Ramos (cell line): Measurements from ENCODE around the gene IER2.

Experiments used
- in situ Hi-C: fragments of 300-500 bp; cut with MboI; formaldehyde crosslinking; loops from one replicate; pipeline ENCODE4 v1.14.3; 2022; ENCODE audit warnings: low sequenced_read_pairs; ENCODE audit not compliant: unreplicated experiment

Gene IER2

DNA sequence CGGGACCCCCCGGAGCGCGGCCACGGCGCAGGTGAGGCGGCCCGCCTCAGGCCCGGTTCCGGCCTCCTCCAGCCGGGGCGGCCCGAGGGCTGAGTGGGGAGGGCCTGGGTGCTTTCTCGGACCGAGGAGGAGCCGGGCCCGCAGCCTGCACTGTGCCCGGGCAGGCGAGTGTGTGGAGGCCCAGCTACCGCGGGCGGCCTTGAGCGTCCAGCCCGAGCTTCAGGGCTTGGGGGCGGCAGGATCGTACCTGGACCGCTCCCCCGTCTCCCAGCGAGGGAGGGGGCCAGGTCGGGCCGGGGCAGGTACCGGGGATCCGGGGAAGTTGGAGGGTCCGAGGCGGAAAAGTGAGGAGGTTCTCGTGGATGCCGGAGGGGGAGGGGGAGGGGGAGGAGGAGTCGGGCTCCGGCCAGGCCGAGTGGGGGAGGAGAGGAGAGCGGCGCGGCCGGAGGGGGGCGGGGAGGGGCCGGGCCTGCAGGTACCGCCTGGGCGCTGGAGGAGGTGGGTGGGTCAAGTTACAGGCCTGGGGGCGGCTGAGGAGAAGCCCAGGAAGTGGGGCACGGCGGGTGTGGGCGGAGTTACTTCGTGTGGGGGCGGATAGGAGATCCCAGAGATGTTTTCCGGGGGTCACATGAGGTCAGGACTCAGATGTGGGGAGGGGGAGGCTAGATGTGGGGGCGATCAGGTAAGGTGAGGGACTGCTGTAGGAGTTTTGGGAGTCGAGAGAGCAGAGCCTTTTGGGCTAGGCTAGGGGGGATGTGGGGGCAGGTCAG, 31.6 kb upstream of the IER2 start:
- in situ Hi-C loops, result no loop called here

DNA sequence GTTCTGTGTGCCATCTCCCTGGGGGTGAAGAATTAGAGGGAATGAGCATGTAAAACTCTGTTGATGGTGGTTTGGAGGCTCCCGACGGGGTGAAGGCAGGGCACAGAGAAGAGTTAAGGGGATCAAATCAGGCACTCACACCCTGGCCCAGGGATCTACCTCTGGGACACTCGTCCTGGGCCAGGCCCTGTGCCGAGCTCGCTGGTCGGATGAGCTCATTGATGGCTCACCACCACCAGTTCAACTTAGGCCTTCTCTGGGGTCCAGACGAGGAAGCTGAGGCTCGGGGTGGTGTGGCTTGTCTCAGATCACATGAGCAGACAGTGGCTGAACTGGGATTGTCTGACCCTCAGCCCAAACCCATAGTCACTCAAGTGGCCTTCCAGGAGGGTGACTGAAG, 30.6 kb upstream of the IER2 start:
- in situ Hi-C loops, result no loop called here

- in situ Hi-C loops, result no loop called here
These were observed 30.2 kb upstream of the IER2 start for GRCh38 chr19:13120031-13120430.

DNA sequence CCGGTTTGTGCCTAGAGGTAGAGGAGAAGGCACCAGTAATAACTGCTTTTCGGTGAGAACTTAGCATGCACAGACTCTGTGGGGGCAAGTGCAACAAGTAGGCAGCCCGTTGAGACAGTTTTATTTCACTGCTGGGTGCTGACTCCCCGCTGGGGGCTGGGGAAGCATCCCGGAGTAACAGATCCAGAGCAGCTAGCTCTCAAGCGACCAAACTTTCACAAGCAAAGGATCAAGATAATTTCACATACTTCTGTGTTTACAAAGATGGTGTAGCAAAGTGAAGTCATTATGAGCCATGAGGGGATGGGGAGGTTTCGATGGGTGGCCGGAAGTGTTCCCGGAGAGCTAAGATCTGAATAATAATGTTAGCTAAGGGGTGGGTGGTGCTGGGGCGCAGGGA, 29.4 kb upstream of the IER2 start:
- in situ Hi-C loops, result no loop called here

DNA sequence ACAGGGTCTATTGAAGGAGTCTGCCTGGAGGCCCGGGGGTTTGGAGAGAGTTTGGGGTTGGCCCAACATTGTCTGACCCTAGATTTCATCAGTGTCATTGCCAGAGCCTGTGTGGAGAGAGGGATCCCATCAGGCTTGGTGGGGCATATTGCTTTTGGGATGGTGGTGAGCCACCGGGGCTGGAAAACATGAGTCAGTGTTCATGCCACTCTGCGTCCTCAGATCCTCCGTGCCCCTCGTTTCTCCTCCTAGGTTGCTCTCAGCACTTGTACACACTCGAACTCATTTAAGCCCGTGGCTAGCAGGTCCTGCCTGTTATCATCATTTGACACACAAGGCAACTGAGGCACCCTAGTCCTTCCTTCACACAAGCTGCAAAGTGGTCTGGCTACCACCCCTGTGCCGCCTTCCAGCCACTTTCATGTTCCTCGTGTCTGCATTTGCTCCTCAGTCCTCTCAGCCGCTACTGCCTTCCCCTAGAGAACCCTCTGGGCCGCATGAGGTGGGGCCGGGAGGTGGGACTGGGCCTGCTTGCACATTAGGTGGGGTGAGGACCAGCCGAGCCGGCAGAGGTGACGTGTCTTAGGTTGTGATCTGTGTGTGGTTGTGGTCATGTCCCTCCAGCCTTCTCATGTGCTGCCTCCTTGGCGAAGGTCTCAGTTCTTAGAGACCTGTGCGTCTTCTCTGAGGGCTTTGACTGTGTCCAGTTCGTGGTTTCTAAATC, 28.5 kb upstream of the IER2 start:
- in situ Hi-C loops, result no loop called here

GRCh38 chr19:13122275-13122878, 27.8 kb upstream of the IER2 start:
- in situ Hi-C loops, result no loop called here

- in situ Hi-C loops, result no loop called here
These were observed 26.9 kb upstream of the IER2 start for GRCh38 chr19:13122980-13123957.

DNA sequence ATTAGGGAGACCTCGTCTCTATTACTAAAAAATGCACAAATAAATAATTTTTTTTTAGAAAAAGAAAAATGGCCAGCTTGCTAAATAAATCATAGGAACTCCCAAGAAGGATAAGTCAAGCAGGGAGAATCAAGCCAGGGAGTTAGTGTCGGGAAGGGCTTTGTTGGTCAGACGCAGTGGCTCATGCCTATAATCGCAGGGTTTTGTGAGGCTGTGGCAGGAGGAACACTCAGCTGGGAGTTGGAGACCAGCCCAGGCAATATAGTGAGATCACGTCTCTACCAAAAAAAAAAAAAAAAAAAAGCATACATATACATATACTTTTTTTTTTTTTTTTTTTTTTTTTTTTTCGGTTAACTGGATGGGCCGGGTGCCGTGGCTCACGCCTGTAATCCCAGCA, 23.2 kb upstream of the IER2 start:
- in situ Hi-C loops, result no loop called here

DNA sequence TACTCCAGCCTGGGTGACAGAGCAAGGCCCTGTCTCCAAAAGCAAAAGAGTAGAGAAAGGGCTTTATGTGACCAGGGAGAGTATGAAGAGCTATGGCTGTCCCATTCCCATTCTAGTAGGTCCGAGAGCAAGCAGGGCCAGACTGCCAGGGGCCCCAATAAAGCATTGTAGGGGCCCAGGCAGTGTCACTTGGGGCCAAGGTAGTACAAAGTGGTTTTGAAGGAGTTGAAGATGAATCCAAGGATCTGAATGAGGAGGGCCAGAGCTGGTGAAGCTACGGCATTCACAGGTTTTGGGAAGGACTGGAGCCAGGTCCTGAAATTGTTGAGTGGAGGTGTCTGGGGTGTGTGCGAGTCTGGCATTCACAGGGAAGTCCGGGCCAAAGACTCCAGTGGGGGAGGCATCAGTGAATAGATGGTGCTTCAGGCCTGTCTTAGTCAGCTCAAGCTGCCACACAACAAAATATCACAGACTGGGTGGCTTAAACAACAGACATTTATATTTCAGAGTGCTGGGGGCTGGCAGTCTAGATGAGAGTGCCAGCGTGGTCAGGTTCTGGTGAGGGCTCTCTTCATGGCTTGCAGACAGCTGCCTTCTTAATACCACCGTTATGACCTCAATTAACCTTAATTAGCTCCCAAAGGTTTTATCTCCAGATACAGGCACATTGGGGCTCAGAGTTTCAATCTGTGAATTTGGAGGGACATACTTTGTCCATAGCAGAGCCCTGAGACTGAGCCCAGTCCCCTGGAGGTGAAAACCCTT, 22.2 kb upstream of the IER2 start:
- in situ Hi-C loops, result no loop called here

- in situ Hi-C loops, result no loop called here
These were observed 21.6 kb upstream of the IER2 start for GRCh38 chr19:13128583-13128982.

GRCh38 chr19:13129384-13129783, 20.8 kb upstream of the IER2 start:
- in situ Hi-C loops, result no loop called here

- in situ Hi-C loops, result no loop called here
These were observed 19.2 kb upstream of the IER2 start for GRCh38 chr19:13130886-13131490.

DNA sequence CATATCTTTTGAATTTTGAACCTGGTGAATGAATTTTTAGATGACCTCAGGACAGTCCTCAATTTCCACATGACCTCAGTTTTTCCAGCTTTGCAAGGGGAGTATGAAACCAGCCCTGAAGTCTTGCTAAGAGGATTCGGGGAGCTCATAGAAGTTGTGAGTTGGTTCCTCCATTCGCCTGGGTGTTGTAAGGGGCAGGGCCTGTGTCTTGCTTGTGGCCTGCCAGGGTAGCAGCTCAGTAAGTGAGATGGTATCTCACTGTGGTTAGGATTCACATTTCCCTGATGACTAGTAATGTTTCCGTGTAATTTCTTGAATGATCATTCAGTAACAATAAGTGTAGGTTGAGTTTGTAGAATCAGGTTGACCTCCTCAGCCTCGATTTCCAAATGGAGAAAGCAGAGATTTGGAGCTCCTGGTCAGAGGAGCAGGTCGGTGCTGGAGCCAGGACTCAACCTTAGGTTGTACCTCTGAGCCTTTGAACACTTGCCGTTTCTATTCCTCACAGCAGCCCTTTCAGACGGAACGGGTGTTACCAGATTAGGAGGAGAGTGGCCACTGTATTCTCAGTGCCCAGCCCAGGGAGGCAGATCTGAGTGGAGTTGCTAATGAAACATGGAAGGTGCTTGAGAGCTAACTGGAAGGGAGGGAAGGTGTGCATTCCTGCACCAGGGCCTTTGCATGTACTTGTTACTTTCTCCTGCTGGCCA, 17.6 kb upstream of the IER2 start:
- in situ Hi-C loops, result no loop called here

DNA sequence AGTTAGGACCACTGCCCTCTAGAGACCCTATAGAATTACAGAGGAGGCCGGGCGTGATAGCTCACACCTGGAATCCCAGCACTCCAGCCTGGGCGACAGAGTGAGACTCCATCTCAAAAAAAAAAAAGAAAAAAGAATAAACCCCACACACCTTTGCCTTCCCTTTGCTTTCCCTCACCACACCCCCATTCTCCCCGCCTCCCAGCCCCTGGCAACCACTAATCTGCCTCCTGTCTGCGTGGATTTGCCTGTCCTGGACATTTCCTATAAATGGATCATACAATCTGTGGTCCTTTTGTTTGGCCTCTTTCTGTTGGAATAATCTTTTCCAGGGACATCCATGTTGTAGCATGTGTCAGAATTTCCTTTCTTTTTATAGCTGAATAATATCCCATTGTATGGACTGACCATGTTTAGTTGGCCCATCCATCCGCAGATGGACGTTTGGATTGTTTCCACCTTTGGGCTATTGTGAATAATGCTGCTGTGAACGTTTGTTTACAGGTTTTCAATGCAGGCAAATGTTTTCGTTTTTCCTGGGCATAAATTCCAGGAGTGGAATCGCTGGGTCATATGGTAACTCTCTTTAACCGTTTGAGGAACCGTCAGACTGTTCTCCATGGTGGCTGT, 16.9 kb upstream of the IER2 start:
- in situ Hi-C loops, result no loop called here

DNA sequence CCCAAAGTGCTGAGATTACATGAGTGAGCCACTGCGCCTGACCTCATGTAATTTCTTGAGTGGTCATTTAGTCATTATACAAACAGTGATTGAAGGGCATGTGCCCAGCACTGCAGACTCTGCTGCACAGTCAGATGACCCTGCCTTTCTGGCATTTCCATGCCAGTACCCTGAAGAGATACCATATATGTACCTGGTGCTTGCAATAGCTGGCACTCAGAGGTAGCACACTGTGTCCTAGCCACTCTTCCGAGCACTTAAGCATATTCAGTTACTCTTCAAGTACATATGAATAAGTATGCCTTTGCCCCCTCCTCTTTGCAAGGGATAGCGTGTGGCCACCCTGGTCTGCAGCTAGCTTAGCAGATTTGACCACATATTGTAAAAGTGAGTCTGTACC, 15.6 kb upstream of the IER2 start:
- in situ Hi-C loops, result no loop called here

DNA sequence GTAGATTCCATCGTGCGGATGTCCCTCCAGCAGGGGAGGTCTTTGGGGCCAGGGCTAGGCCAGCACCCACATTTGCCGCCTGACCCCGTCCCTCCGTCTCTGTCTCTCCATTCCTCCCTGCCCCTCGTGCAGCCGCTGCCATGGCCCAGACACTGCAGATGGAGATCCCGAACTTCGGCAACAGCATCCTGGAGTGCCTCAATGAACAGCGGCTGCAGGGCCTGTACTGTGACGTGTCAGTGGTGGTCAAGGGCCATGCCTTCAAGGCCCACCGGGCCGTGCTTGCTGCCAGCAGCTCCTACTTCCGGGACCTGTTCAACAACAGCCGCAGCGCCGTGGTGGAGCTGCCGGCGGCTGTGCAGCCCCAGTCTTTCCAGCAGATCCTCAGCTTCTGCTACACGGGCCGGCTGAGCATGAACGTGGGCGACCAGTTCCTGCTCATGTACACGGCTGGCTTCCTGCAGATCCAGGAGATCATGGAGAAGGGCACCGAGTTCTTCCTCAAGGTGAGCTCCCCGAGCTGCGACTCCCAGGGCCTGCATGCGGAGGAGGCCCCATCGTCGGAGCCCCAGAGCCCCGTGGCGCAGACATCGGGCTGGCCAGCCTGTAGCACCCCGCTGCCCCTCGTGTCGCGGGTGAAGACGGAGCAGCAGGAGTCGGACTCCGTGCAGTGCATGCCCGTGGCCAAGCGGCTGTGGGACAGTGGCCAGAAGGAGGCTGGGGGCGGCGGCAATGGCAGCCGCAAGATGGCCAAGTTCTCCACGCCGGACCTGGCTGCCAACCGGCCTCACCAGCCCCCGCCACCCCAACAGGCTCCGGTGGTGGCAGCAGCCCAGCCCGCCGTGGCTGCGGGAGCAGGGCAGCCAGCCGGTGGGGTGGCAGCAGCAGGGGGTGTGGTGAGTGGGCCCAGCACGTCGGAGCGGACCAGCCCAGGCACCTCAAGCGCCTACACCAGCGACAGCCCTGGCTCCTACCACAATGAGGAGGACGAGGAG, 14.8 kb upstream of the IER2 start:
- in situ Hi-C loops, result no loop called here

DNA sequence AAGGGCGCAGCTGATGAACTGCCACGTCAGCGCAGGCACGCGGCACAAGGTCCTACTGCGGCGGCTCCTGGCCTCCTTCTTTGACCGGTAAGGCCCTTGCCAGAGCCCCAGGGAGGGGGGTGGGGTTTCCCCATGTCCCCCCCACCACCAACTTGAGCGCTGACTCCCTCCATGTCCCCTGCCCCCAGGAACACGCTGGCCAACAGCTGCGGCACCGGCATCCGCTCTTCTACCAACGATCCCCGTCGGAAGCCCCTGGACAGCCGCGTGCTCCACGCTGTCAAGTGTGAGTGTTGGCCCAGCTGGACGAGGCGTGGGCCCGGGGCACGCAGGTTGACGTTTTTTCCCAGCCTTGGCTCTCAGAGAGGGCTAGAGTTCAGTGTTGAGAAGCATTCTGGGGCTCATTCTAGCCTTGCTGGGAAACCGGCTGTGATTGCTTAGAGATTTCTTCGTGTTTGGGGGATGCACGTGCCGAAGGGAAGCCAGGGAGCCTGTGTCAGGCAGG, 12.9 kb upstream of the IER2 start:
- in situ Hi-C loops, result no loop called here
